Keratinocyte (primary cell): ENCODE data around the gene MMP24OS. TPM values are rescaled to one million over a fixed set of nuclear protein-coding genes. Genes with fewer than 3 reads are reported as not detected.

Experiments used
- DNase-seq: peaks from one replicate; pipeline ENCODE4 v3.0.0-alpha.2; 2011; ENCODE audit warnings: low read depth, missing footprints, low spot score
- FAIRE-seq: peaks from 2 replicates; lab custom pipeline; 2011; peaks lifted over from hg19 to GRCh38; lab: Jason Lieb, UNC
- H2AFZ ChIP-seq: 2 replicates; pipeline ENCODE4 v1.6.0; 2012; ENCODE audit warnings: low read length, control low read depth, inconsistent platforms; ENCODE audit not compliant: control insufficient read depth
- H3K27ac ChIP-seq: 2 replicates; pipeline ENCODE4 v1.5.1; 2011; ENCODE audit warnings: low read length; ENCODE audit not compliant: control insufficient read depth, insufficient read depth
- H3K27me3 ChIP-seq: 3 replicates; pipeline ENCODE4 v1.6.0; 2011; ENCODE audit warnings: low read length; ENCODE audit not compliant: control insufficient read depth, insufficient read depth; ENCODE audit errors: extremely low read depth
- H3K36me3 ChIP-seq, 2 experiments: 2 replicates in 1 of 2; 3 replicates in 1 of 2; pipeline ENCODE4 v1.5.1; 2011; ENCODE audit warnings: low read length in 2 of 2, mild to moderate bottlenecking in 1 of 2; ENCODE audit not compliant: control insufficient read depth in 2 of 2, insufficient read depth in 2 of 2; ENCODE audit errors: extremely low read depth in 1 of 2
- H3K4me1 ChIP-seq: 3 replicates; pipeline ENCODE4 v1.5.1; 2011; ENCODE audit warnings: low read length; ENCODE audit not compliant: control insufficient read depth, insufficient read depth; ENCODE audit errors: extremely low read depth
- H3K4me2 ChIP-seq: 3 replicates; pipeline ENCODE4 v1.6.0; 2011; ENCODE audit warnings: low read depth, low read length; ENCODE audit not compliant: control insufficient read depth, insufficient read depth; ENCODE audit errors: extremely low read depth
- H3K4me3 ChIP-seq, 3 experiments: fragments of 200-600 bp in 1 of 3; sonication (generic) in 1 of 3; 2 replicates in 2 of 3; 3 replicates in 1 of 3; pipeline ENCODE4 v1.5.1; 2011 to 2016; ENCODE audit warnings: low read length in 3 of 3, mild to moderate bottlenecking in 3 of 3, control low read depth in 2 of 3, inconsistent platforms in 1 of 3, low read depth in 1 of 3, mixed read lengths in 1 of 3, mixed run types in 1 of 3, moderate library complexity in 1 of 3; ENCODE audit not compliant: control insufficient read depth in 2 of 3, insufficient read depth in 2 of 3; ENCODE audit errors: extremely low read depth in 1 of 3
- H3K79me2 ChIP-seq: 2 replicates; pipeline ENCODE4 v1.6.0; 2012; ENCODE audit warnings: low read length; ENCODE audit not compliant: control insufficient read depth, insufficient read depth
- H3K9ac ChIP-seq: 3 replicates; pipeline ENCODE4 v1.6.0; 2011; ENCODE audit warnings: low read length; ENCODE audit not compliant: control insufficient read depth, insufficient read depth; ENCODE audit errors: extremely low read depth
- H3K9me1 ChIP-seq: 3 replicates; pipeline ENCODE4 v1.6.0; 2011; ENCODE audit warnings: low read length; ENCODE audit not compliant: control insufficient read depth, insufficient read depth; ENCODE audit errors: extremely low read depth
- H3K9me3 ChIP-seq: 2 replicates; pipeline ENCODE4 v1.5.1; 2012; ENCODE audit warnings: low read depth, low read length; ENCODE audit not compliant: control insufficient read depth
- H4K20me1 ChIP-seq: 3 replicates; pipeline ENCODE4 v1.6.0; 2011; ENCODE audit warnings: low read length; ENCODE audit not compliant: control insufficient read depth, insufficient read depth; ENCODE audit errors: extremely low read depth
- CTCF ChIP-seq, 3 experiments: IDR thresholded peaks in 1 of 3; conservative IDR thresholded peaks in 1 of 3; optimal IDR thresholded peaks in 1 of 3; 2 replicates in 2 of 3; 3 replicates in 1 of 3; pipeline versions ENCODE3 to v1.5.1; 2011; ENCODE audit warnings: low read length in 3 of 3, mild to moderate bottlenecking in 3 of 3, moderate library complexity in 2 of 3, control low read depth in 1 of 3, inconsistent platforms in 1 of 3; ENCODE audit not compliant: insufficient read depth in 2 of 3; ENCODE audit errors: extremely low read depth in 1 of 3
- EZH2 ChIP-seq: IDR thresholded peaks from one replicate; pipeline ENCODE4 v1.6.1; 2012; ENCODE audit warnings: inconsistent platforms, mild to moderate bottlenecking, low read length, moderate library complexity
- dilution Hi-C: fragments of 300-500 bp; cut with MboI; formaldehyde crosslinking; loops from one replicate; pipeline ENCODE4 v1.7.0; 2020; ENCODE audit warnings: low sequenced_read_pairs; ENCODE audit not compliant: extremely low pct_ligation_motif_present
- polyA plus RNA-seq, 5 experiments: library from polyadenylated mRNA; depleted of rRNA in 3 of 5; stranded (reverse) in 3 of 5; stranded (forward) in 1 of 5; unstranded in 1 of 5; fragments of >200 nt; gene quantifications; 1 replicate in 1 of 5; 2 replicates in 3 of 5; 3 replicates in 1 of 5; pipeline versions ENCODE4 v1.2.1 to v1.2.3, GENCODE V29; 2011 to 2012; ENCODE audit warnings: missing spikeins in 2 of 5, low read depth in 1 of 5, low replicate concordance in 1 of 5

Gene MMP24OS
- polyA plus RNA-seq, 1 donor (not counting 4 experiments of a cell fraction or from before 2014, with no cell fraction given), result 19.5 TPM

DNA sequence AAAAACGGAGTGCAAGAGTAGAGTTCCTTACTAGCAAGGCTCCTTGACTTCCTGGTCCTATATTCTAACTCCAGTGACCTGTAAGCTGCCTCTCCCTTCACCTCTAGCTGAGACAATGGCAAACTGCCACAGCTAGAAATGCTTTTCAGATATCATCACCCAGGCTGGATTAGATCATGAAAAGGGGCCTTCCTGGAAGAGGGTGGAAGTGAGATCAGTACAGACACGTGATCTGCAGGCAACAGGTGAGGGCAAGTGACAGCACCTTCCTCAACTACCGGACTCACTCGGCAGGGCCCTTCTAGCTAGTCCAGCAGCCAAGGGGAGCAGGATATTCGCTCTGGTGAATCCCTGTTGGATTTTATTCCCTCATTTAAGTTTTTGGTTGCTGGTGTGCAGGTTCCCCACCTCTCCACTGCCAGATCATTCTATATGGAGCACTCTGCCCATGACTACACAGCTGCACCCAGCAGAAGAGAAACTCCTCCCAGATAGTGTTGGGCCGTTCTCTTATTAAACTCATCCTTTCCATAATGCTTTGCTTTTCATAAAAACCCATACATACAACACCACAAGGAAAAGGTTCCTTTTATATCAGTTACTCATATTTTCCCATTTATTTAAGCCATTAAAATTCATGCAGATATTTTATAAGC, 40.7 kb upstream of the MMP24OS start:
- H3K9ac ChIP-seq, result peak overlapping the region; percentile 45
- dilution Hi-C loops, result no loop called here

DNA sequence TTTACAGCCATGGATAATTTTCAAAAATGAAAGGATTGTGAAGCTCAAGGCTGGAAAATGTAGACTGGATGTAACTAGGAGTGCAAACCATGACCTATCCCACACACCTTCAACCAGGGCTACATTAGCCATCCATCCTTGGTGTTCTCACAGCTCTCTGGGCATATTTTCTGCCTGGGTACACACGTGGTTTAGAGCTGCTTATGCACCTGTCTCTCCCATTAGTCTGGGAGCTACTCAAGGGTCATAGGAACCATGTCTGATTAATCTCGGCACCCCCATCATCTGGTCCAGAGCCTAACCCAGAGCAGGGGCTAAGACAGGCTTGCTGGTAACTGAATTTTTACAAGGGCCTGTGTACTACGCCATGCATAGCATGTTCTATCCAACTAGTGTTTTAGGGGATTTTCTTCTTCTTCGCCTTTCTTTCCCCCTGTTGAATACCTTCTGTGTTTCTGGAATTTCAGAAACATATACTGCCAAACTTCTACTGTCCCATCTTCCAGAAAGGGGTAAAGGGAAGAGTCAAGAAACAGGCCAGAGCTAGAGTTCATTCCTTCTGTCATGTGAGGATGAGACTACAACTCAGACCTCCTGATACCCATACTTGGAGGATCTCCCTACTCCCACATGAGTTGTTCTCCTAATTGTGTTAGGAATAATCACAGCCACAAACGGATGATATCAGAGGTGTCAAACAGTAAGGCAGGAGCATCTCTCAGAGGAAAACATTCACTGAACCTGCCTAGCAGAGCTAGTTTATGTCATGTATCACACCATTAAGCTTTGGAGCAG, 39.7 kb upstream of the MMP24OS start:
- TF ChIP-seq EZH2 (no peak), CTCF (optimal IDR thresholded peaks at IDR 0.05 in 1 of 3, IDR thresholded peaks at IDR 0.05 in 1 of 3, conservative IDR thresholded peaks at IDR 0.05 in 1 of 3; ENCODE audit: extremely low read depth in 1 of 3, insufficient read depth in 2 of 3, low read length in 3 of 3) (no peak)
- Histone ChIP-seq H3K9me3 (no peaks in the 10 kb centered on the region), H3K4me3 (no peak overlapping the region), H3K27me3 (no peaks in the 10 kb centered on the region), H2AFZ (no peak overlapping the region), H3K9ac (peak overlapping the region; percentile 25), H3K36me3 (peaks cover 0 to 11% of the 10 kb centered on the region in 2 experiments), H3K4me2 (peak overlapping the region; percentile 66), H3K4me1 (peaks cover 56% of the 10 kb centered on the region), H4K20me1 (no peaks in the 10 kb centered on the region), H3K27ac (peak overlapping the region; percentile 77), H3K79me2 (no peaks in the 10 kb centered on the region), H3K9me1 (no peaks in the 10 kb centered on the region)
- dilution Hi-C loops, result no loop called here
- DNase-seq (no peak), FAIRE-seq (no peak)

More for the DNA sequence above, 40.7 kb upstream of the MMP24OS start:
- H3K4me3 ChIP-seq, result no peak overlapping the region
- TF ChIP-seq EZH2, result no peak
- TF ChIP-seq CTCF (optimal IDR thresholded peaks at IDR 0.05 in 1 of 3, IDR thresholded peaks at IDR 0.05 in 1 of 3, conservative IDR thresholded peaks at IDR 0.05 in 1 of 3; ENCODE audit: extremely low read depth in 1 of 3, insufficient read depth in 2 of 3, low read length in 3 of 3), result no peak
- peak; percentile 94 for DNase-seq
- peak overlapping the region; percentile 66 for H3K4me2 ChIP-seq
- no peaks in the 10 kb centered on the region for H3K9me1 ChIP-seq
- no peak overlapping the region for H2AFZ ChIP-seq
- H3K27me3 ChIP-seq, result no peaks in the 10 kb centered on the region
- H4K20me1 ChIP-seq, result no peaks in the 10 kb centered on the region
- H3K36me3 ChIP-seq, result peaks cover 0 to 11% of the 10 kb centered on the region in 2 experiments
- peak; percentile 99 for FAIRE-seq
- H3K27ac ChIP-seq, result peak overlapping the region; percentile 77
- H3K79me2 ChIP-seq, result no peaks in the 10 kb centered on the region
- H3K4me1 ChIP-seq, result peaks cover 48% of the 10 kb centered on the region
- no peaks in the 10 kb centered on the region for H3K9me3 ChIP-seq
